NCI-H2081 treated with DMSO at 0.1 percent for 48 hours (cell line): ENCODE results near the gene TRIM27.
"Not testable (repeated sequence)": the region's sequence is repeated elsewhere in the genome, so short reads cannot be mapped to it uniquely, and the experiment has no call there.

Experiments used
- DNase-seq: peaks from one replicate; lab custom pipeline; 2025; lab: John Stamatoyannopoulos, UW

TRIM27 gene

GRCh38 chr6:28923318-28924102, at the start of gene TRIM27:
TRIM27 (minus strand) TSS chr6:28923985; CDS start chr6:28923632, 353 bp downstream.
- DNase-seq: peak; percentile 62

- DNase-seq: not testable (repeated sequence)
Observed at GRCh38 chr6:28970056-28970455, 46.3 kb upstream of the TRIM27 start.

GRCh38 chr6:28969129-28969528, 45.3 kb upstream of the TRIM27 start:
- DNase-seq: no peak

GRCh38 chr6:28968476-28968875, 44.7 kb upstream of the TRIM27 start:
- DNase-seq: no peak

- DNase-seq: no peak
Observed at GRCh38 chr6:28965706-28966105, 41.9 kb upstream of the TRIM27 start.

- DNase-seq: no peak
Observed at GRCh38 chr6:28960846-28961500, 37.2 kb upstream of the TRIM27 start.

- not testable (repeated sequence) for DNase-seq
Observed at GRCh38 chr6:28958561-28959243, 34.9 kb upstream of the TRIM27 start.

GRCh38 chr6:28957795-28958314, 34.1 kb upstream of the TRIM27 start:
- not testable (repeated sequence) for DNase-seq

- DNase-seq: no peak
Observed at GRCh38 chr6:28956331-28956730, 32.5 kb upstream of the TRIM27 start.

GRCh38 chr6:28953585-28954258, 29.9 kb upstream of the TRIM27 start:
- no peak for DNase-seq

- peak; percentile 38 for DNase-seq
Observed at GRCh38 chr6:28953039-28953584, 29.3 kb upstream of the TRIM27 start.

- not testable (repeated sequence) for DNase-seq
Observed at GRCh38 chr6:28949656-28950195, 25.9 kb upstream of the TRIM27 start.

- DNase-seq: no peak
Observed at GRCh38 chr6:28948782-28949486, 25.1 kb upstream of the TRIM27 start.

- DNase-seq: no peak
Observed at GRCh38 chr6:28947831-28948270, 24.1 kb upstream of the TRIM27 start.

- DNase-seq: no peak
Observed at GRCh38 chr6:28947067-28947765, 23.4 kb upstream of the TRIM27 start.

- DNase-seq: no peak
Observed at GRCh38 chr6:28945349-28945748, 21.6 kb upstream of the TRIM27 start.

GRCh38 chr6:28944412-28944865, 20.7 kb upstream of the TRIM27 start:
- peak; percentile 35 for DNase-seq

GRCh38 chr6:28943557-28944411, 20.0 kb upstream of the TRIM27 start:
- DNase-seq: no peak

- no peak for DNase-seq
Observed at GRCh38 chr6:28943223-28943556, 19.4 kb upstream of the TRIM27 start.
